Measurements from ENCODE around the gene CNIH3.
A peak's percentile ranks its signal among the peaks of the same experiment; 100 is the strongest.

CNIH3 gene

GRCh38 chr1:224782281-224783000, 166.3 kb downstream of the CNIH3 start:
- no peak for DNase-seq

GRCh38 chr1:224783006-224783651, 167.0 kb downstream of the CNIH3 start:
- DNase-seq: peak; percentile 55

- DNase-seq: no peak
These were observed 168.3 kb downstream of the CNIH3 start for GRCh38 chr1:224784265-224785039.

GRCh38 chr1:224785040-224785328, 168.9 kb downstream of the CNIH3 start:
- DNase-seq: no peak

- no peak for DNase-seq
These were observed 169.5 kb downstream of the CNIH3 start for GRCh38 chr1:224785622-224786021.

- no peak for DNase-seq
These were observed 170.6 kb downstream of the CNIH3 start for GRCh38 chr1:224786533-224787250.

- DNase-seq: no peak
These were observed 173.2 kb downstream of the CNIH3 start for GRCh38 chr1:224789311-224789710.

Measured in DMS153 (cell line).